ENCODE data around the gene PDLIM4.

Gene PDLIM4

DNA sequence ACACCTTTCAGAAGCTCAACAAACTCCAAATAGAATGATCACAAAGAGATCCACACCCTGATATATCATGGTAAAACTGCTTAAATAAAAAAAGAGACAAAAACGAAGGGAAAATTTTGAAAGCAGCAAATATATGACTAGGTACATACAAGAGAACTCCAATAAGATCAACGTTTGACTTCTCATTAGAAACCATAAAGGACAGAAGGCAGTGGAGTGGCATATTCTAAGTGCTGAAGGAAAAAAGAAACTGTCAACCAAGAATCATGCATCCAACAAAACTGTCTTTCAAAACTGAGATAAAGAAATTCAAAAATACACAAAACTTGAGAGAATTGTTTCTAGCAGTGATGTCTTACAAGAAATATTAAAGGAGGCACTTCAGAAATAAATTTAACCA, 47.9 kb downstream of the PDLIM4 start:
- 90% methylated on average over 1 of the region's 2 CpGs for WGBS
- peaks cover 2% of the 10 kb centered on the region; the same call in 1 of the 2 replicates for H3K9me3 ChIP-seq (ENCODE audit: insufficient read depth, low read depth, low read length)
- no peaks in the 10 kb centered on the region for H3K36me3 ChIP-seq (ENCODE audit: insufficient read depth, low read length)
- no peak overlapping the region for H3K9ac ChIP-seq (ENCODE audit: low read depth, low read length)
- H3K4me1 ChIP-seq (ENCODE audit: insufficient read depth, low read length), result no peaks in the 10 kb centered on the region
- H3K27ac ChIP-seq (ENCODE audit: low read depth, low read length), result no peak overlapping the region
- no peak overlapping the region for H3K4me3 ChIP-seq (ENCODE audit: low read length)
- no peaks in the 10 kb centered on the region for H3K27me3 ChIP-seq (ENCODE audit: insufficient read depth, low read length)

DNA sequence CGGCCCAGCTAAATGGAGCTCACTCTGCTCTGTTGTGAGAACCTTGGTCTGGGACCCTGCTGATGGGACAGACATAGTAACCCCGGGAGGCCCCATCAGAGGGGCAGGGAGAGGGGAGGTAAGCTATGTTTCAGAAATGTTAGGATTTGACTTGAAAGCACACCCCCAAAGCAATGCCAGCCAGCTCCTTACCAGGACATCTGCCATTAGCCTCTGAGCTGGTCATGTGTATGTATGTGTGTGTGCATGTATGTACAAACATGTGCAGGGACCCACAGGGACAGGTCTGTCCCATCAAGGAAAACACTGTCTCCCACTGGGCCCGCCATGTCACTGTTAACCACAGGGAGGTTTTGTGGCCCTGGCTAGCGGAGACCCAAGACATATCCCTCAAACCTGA, 51.2 kb downstream of the PDLIM4 start:
- no peaks in the 10 kb centered on the region for H3K36me3 ChIP-seq (ENCODE audit: insufficient read depth, low read length)
- H3K4me1 ChIP-seq (ENCODE audit: insufficient read depth, low read length), result no peaks in the 10 kb centered on the region
- peaks cover 2% of the 10 kb centered on the region; the same call in 1 of the 2 replicates for H3K9me3 ChIP-seq (ENCODE audit: insufficient read depth, low read depth, low read length)
- no peak overlapping the region for H3K9ac ChIP-seq (ENCODE audit: low read depth, low read length)
- no peaks in the 10 kb centered on the region for H3K27me3 ChIP-seq (ENCODE audit: insufficient read depth, low read length)
- H3K27ac ChIP-seq (ENCODE audit: low read depth, low read length), result no peak overlapping the region
- WGBS, result 92% methylated on average over 4 of the region's 4 CpGs
- no peak overlapping the region for H3K4me3 ChIP-seq (ENCODE audit: low read length)

DNA sequence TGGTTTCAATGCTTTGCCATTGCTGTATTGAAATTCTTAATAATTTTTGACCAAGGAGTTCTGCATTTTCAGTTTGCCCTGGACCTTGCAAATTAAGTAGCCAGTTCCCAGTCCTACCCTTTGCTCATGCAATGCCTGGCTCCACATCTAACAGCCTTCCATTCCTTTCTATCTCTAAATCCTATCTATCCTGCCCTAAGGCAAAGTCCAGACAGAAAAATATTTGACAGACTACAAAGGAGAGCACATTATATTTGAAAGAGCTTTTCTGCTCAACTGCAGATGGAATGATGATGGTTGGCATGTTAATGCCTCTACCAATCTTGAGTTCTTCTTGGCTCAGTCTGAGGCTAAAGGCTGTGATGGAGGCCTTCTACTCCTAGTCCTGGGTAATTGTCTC, 52.2 kb downstream of the PDLIM4 start:
- Histone ChIP-seq H3K9ac (ENCODE audit: low read depth, low read length) (no peak overlapping the region), H3K36me3 (ENCODE audit: insufficient read depth, low read length) (no peaks in the 10 kb centered on the region), H3K27me3 (ENCODE audit: insufficient read depth, low read length) (no peaks in the 10 kb centered on the region), H3K27ac (ENCODE audit: low read depth, low read length) (no peak overlapping the region), H3K4me3 (ENCODE audit: low read length) (no peak overlapping the region), H3K9me3 (ENCODE audit: insufficient read depth, low read depth, low read length) (peaks cover 2% of the 10 kb centered on the region; the same call in 1 of the 2 replicates), H3K4me1 (ENCODE audit: insufficient read depth, low read length) (no peaks in the 10 kb centered on the region)

DNA sequence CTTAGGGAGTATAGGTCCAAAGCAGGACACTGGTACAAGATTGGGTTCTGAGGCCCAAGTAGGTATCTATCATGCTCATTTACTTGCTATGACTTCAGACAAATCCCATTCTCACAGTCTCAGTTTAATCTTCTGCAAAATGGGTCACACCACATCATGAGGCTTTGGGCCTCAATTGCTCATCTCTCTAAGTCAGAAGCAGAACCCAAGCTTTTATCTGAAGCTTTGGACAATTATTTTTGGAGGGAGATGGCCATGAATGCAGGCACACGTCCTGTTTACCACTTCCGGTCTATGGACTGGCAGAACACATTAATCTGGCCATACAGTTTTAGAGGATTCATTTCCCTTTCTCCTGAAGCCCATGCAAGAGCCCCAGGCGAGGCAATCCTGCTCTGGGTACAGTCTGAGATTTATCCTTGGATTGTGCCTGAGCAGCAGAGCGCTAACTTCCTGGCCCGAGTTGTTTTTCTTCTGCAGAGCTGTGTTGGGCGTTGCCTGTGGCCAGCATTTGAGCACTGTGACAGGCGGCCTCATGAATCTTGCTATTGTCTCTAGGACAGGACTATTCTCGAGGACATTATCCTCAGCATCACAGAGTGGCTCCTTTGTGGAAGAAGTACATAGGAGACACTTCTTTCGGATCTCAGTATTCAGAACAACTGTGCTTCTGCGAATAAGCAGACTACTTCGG, 52.8 kb downstream of the PDLIM4 start:
- Histone ChIP-seq H3K9me3 (ENCODE audit: insufficient read depth, low read depth, low read length) (peaks cover 2% of the 10 kb centered on the region; the same call in 1 of the 2 replicates), H3K36me3 (ENCODE audit: insufficient read depth, low read length) (no peaks in the 10 kb centered on the region), H3K4me1 (ENCODE audit: insufficient read depth, low read length) (no peaks in the 10 kb centered on the region), H3K27ac (ENCODE audit: low read depth, low read length) (no peak overlapping the region), H3K27me3 (ENCODE audit: insufficient read depth, low read length) (no peaks in the 10 kb centered on the region), H3K4me3 (ENCODE audit: low read length) (no peak overlapping the region), H3K9ac (ENCODE audit: low read depth, low read length) (no peak overlapping the region)
- WGBS, result 92% methylated on average over 11 of the region's 11 CpGs

DNA sequence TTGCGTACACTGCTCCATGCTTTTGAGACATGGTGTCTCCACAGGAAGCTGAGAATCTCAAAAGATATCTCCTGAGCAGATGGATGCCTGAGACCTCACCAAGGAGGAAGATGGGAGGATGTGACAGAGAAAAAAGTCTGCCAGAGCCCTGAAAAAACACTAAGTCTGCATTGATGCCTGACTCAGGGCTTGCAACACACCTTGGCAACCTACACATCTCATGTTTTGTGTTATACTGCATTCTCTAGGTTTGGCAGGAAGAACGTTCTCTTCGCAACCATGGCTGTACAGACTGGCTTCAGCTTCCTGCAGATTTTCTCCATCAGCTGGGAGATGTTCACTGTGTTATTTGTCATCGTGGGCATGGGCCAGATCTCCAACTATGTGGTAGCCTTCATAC, 55.9 kb downstream of the PDLIM4 start:
- 96% methylated on average over 4 of the region's 4 CpGs for WGBS

DNA sequence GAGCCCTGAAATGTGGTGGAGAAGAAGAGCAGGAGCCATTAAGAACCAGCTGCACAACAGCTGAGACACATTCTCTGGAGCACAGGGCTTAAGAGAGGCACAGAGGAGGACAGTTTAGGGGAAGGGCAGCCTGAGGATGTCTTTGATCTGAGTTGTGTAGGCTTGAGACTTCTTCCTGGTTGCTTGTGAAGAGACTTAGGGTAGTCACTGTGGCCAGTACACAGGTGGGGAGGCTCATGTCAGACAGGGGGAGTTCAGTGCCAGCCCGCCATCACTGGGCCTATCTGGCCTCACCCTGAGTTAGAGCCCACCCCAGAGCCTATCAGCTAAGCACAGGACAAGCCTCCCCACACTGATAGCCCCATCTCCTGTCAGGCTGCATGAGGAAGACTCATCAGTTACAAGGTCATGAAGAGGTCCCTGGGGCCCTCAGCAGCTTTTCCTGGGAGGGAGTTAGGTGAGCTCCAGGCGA, 56.5 kb downstream of the PDLIM4 start:
- no peaks in the 10 kb centered on the region for H3K4me1 ChIP-seq (ENCODE audit: insufficient read depth, low read length)
- H3K4me3 ChIP-seq (ENCODE audit: low read length), result no peak overlapping the region
- H3K27ac ChIP-seq (ENCODE audit: low read depth, low read length), result no peak overlapping the region
- H3K27me3 ChIP-seq (ENCODE audit: insufficient read depth, low read length), result no peaks in the 10 kb centered on the region
- H3K9ac ChIP-seq (ENCODE audit: low read depth, low read length), result no peak overlapping the region
- 94% methylated on average over 2 of the region's 2 CpGs for WGBS
- no peaks in the 10 kb centered on the region for H3K36me3 ChIP-seq (ENCODE audit: insufficient read depth, low read length)
- H3K9me3 ChIP-seq (ENCODE audit: insufficient read depth, low read depth, low read length), result no peaks in the 10 kb centered on the region

More for the DNA sequence above, 55.9 kb downstream of the PDLIM4 start:
- Histone ChIP-seq H3K36me3 (ENCODE audit: insufficient read depth, low read length) (no peaks in the 10 kb centered on the region), H3K27ac (ENCODE audit: low read depth, low read length) (no peak overlapping the region), H3K4me3 (ENCODE audit: low read length) (no peak overlapping the region), H3K4me1 (ENCODE audit: insufficient read depth, low read length) (no peaks in the 10 kb centered on the region), H3K9ac (ENCODE audit: low read depth, low read length) (no peak overlapping the region), H3K9me3 (ENCODE audit: insufficient read depth, low read depth, low read length) (no peaks in the 10 kb centered on the region), H3K27me3 (ENCODE audit: insufficient read depth, low read length) (no peaks in the 10 kb centered on the region)

DNA sequence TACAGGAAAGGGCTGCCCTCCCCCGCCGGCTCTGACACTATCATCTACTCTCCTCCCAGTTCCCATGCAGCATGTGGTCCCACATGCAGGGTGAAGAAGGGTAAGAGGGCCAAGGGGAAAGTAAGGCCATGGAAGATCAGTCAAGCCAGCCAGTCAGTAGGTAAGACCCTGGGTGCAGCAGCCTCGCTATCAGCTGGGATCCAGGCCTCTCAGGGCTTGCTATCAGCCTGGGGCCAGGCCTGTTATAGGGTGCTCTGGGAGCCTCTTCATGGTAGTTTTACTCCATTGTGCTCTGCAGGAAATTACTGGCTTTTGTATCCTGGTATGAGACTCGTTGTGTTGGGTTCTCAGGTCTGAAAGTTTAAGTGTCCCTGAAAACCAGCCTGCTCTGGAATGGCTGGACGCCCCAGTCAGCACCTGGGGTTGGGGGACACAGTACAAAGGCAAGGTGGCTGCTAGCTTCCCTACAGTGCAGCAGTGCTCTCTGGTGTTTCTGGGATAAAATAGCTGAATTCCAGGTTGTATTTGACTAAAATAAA, 58.1 kb downstream of the PDLIM4 start:
- Histone ChIP-seq H3K9me3 (ENCODE audit: insufficient read depth, low read depth, low read length) (no peaks in the 10 kb centered on the region), H3K27me3 (ENCODE audit: insufficient read depth, low read length) (no peaks in the 10 kb centered on the region), H3K4me1 (ENCODE audit: insufficient read depth, low read length) (no peaks in the 10 kb centered on the region), H3K9ac (ENCODE audit: low read depth, low read length) (no peak overlapping the region), H3K36me3 (ENCODE audit: insufficient read depth, low read length) (no peaks in the 10 kb centered on the region), H3K4me3 (ENCODE audit: low read length) (no peak overlapping the region), H3K27ac (ENCODE audit: low read depth, low read length) (no peak overlapping the region)
- WGBS, result 84% methylated on average over 3 of the region's 5 CpGs

DNA sequence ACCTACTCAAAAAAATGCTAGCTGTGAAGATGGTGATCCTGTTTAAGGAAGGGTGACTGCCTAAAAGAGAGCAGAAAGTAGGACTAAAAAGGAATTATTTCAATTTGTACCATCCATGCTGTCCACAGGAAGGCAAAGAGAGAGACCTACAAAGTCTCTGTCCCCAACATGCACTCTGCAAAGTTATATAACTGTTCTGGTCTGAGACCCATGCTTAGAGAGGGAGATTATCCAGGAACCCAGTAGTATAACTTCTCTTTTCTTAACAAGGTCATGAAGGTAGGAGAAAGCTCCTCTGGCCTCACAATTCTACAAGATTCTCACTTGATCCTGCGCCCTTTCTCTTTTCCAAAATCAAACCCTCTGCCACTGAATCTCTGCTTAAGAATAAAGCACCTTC, 62.5 kb downstream of the PDLIM4 start:
- WGBS, result 89% methylated on average over 1 of the region's 1 CpG
- Histone ChIP-seq H3K36me3 (ENCODE audit: insufficient read depth, low read length) (no peaks in the 10 kb centered on the region), H3K4me1 (ENCODE audit: insufficient read depth, low read length) (peaks cover 16% of the 10 kb centered on the region), H3K4me3 (ENCODE audit: low read length) (no peak overlapping the region), H3K27me3 (ENCODE audit: insufficient read depth, low read length) (no peaks in the 10 kb centered on the region), H3K9me3 (ENCODE audit: insufficient read depth, low read depth, low read length) (no peaks in the 10 kb centered on the region), H3K9ac (ENCODE audit: low read depth, low read length) (no peak overlapping the region), H3K27ac (ENCODE audit: low read depth, low read length) (no peak overlapping the region)

DNA sequence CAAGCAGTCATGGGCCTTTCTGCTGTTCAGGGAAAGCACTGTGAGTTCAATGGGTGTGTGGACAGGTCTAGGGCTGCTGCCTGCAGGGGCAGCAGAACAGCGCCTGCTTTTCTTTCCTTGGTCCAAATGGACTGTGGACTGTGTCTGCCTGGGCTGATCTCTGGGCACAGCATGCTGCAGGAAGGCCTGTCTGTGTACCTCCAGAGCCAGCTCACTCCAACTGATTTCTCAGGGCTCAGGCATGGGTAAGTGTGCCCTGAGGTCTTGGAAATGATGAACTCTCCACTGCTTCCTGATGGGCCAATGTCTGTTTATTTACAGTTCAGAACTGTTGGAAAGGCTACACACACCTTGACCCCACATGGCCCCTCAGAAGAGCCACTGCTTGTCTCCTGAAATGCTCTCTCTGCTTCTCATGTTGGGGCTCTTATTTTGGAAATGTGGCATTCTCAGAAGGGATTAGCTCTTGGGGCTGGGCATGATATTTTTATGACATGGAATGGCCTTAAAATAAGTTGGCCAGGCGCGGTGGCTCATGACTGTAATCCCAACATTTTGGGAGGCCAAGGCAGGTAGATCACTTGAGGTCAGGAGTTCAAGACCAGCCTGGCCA, 63.7 kb downstream of the PDLIM4 start:
- Histone ChIP-seq H3K9me3 (ENCODE audit: insufficient read depth, low read depth, low read length) (no peaks in the 10 kb centered on the region), H3K27ac (ENCODE audit: low read depth, low read length) (no peak overlapping the region; the same call in 1 of the 2 replicates), H3K36me3 (ENCODE audit: insufficient read depth, low read length) (no peaks in the 10 kb centered on the region), H3K4me1 (ENCODE audit: insufficient read depth, low read length) (peaks cover 16% of the 10 kb centered on the region), H3K27me3 (ENCODE audit: insufficient read depth, low read length) (no peaks in the 10 kb centered on the region), H3K9ac (ENCODE audit: low read depth, low read length) (no peak overlapping the region), H3K4me3 (ENCODE audit: low read length) (no peak overlapping the region)
- WGBS, result 92% methylated on average over 3 of the region's 3 CpGs

DNA sequence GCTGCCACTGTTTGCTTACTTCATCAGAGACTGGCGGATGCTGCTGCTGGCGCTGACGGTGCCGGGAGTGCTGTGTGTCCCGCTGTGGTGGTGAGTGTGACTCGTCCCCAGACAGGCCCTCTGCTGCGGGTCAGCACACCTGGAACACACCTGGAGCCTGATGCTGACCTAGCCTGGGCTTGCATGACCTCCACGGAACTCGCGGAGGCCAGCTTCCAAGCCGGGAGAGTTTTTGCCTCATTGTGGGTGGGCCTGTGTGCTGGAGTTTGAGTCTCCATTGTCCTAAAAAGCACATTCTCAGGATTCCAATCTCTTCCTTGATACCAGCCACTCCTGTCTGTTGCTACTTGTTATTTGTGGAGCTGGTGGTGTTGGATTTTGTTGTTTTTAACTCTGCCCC, 64.8 kb downstream of the PDLIM4 start:
- Histone ChIP-seq H3K4me3 (ENCODE audit: low read length) (no peak overlapping the region), H3K9ac (ENCODE audit: low read depth, low read length) (peak overlapping the region; percentile 36), H3K27me3 (ENCODE audit: insufficient read depth, low read length) (no peaks in the 10 kb centered on the region), H3K36me3 (ENCODE audit: insufficient read depth, low read length) (no peaks in the 10 kb centered on the region), H3K4me1 (ENCODE audit: insufficient read depth, low read length) (peaks cover 16% of the 10 kb centered on the region), H3K9me3 (ENCODE audit: insufficient read depth, low read depth, low read length) (no peaks in the 10 kb centered on the region), H3K27ac (ENCODE audit: low read depth, low read length) (peak overlapping the region; percentile 12; the same call in 1 of the 2 replicates)
- WGBS, result 43% methylated on average over 11 of the region's 11 CpGs

Data from HUES64 (cell line).